GM18867 (cell line): ENCODE measurements around the gene DLL3.

Experiments
- ATAC-seq: cut with Tn5 transposase; IDR thresholded peaks from one replicate; pipeline ENCODE4 v1.9.1; 2021; ENCODE audit warnings: mild to moderate bottlenecking, moderate library complexity; ENCODE audit not compliant: unreplicated experiment

Gene DLL3

DNA sequence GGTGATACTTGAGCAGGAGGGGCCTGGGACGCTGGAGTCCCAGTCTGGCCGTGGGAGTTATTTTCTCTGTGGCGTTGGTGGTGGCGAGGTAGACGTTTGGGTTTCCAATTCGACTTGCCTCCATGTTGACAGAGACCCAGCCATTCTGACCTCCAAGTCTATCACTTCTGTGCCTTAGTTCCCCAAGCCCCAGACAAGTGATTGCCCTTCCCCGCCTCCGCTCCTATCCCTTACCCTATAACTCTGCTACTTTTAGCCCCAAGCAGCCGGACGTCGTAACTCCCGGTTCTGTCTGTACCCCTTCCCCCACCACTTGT is 17.6 kb upstream of the DLL3 start:
- no peak for ATAC-seq

DNA sequence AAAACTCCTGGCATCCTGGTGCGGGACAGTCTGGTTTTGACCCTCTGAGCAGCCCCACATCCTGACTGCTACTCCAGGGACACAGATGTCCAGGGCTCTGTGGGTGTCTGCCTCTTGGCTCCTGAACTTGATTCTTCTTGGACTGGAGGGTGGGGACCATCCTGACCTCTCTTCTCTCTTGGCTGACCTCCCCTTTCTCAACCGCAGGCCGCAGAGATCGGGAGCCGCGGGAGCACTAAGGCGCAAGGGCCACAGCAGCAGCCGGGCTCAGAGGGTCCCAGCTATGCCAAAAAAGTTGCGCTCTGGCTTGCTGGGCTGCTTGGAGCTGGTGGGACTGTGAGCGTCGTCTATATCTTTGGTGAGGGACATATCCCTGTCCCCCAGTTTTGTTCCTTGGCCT is 17.1 kb upstream of the DLL3 start:
- no peak for ATAC-seq

DNA sequence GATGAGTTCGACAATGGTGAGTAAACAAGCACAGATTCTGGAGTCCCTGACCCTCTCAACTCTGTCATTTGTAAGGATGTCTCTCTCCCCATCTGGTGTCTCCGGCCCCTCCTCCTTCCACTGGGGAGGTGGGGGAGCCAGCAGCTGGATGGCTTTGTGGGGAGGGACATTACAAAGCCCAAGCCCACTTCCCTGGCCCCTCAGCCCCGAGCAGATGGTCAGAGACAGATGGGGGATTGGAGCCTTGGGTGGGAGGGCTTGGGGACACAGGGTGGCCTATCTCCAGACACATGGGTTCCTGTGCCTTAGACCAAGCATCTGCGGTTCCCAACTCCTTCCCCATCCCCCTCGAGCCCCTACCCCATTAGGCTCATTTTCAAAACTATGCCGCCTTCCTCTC is 15.6 kb upstream of the DLL3 start:
- no peak for ATAC-seq

DNA sequence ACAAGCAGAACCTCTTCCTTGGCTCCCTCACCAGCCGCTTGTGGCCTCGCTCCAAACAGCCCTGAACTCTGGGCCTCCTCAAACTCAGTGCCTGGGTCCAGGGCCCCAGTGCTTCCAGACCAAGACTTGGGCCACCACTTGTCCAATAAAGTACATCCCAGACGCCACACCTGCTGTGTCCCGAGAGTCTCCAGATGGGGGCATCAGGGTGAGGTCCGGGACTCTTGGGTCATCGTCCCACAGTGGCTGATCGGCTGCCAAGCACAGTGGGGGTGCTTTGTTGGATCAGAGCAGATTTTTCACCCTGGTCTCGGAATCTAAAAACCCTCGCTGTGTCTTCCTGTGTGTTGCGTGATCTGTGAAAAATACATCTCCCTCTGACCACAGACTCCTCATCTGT is 9.0 kb upstream of the DLL3 start:
- no peak for ATAC-seq

DNA sequence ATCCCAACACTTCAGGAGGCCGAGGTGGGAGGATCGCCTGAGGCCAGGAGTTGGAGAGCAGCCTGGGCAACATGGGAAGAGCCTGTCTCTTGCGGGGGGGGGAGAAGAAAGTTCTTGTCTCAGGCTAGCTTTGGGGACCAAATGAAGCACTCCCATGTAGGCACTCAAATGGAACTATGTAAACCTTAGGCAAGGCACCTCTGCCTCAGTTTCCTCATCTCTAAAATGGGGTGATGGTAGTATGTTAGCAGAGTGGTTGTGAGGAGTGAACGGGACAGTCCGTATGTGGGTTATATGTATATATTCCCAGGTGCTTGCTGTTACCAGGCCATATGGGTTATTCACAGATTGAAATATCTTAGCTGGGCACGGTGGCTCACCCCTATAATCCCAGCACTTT is 6.5 kb upstream of the DLL3 start:
- ATAC-seq = no peak

DNA sequence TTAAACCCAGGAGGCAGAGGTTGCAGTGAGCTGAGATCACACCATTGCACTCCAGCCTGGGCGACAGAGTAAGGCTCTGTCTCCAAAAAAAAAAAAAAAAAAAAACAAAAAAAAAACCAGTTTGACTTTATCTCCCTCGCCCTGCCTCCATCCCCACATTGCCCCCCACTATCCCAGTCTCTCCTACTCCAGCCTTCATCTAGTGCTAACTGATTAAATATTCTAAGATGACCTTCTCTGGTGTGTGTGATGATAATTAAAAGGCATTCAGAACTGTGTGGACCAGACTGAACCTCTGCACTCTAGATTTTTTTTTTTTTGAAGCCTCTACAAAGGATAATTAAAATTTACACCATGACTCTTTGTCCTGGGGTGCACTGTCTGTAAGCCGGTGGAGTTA is 6.0 kb upstream of the DLL3 start:
- ATAC-seq = no peak

DNA sequence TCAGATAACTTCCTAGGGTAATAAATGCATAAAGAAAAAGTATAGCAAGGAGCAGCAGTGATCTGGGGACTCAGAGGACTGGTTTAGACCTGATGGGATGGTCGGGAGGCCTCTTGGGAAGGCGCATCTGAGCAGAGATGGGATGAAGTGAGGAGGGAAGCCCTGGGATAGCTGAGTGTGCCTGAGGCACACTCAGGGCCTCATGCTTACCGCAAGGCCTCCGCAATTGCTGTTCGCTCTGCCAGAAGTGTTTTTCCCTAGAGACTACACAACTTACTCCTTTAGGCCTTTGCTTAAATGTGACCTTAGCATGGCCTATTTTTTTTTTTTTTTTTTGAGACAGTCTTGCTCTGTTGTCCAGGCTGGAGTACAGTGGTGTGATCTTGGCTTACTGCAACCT is 4.1 kb upstream of the DLL3 start:
- ATAC-seq = no peak

DNA sequence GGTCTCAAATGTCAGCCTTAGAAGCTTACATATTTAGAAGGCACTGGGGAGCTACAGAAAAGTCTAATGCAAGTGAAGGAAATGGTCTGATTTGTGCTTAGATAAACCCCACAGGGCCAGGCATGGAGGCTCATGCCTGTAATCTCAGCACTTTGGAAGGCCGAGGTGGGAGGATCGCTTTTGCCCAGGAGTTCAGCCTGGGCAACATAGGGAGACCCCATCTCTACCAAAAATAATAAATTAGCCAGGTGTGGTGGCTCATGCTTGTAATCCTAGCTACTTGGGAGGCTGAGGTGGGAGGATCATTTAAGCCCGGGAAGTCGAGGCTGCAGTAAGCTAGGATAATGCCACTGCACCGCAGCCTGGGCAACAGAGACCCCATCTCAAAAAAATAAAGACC is 2.7 kb upstream of the DLL3 start:
- no peak for ATAC-seq

DNA sequence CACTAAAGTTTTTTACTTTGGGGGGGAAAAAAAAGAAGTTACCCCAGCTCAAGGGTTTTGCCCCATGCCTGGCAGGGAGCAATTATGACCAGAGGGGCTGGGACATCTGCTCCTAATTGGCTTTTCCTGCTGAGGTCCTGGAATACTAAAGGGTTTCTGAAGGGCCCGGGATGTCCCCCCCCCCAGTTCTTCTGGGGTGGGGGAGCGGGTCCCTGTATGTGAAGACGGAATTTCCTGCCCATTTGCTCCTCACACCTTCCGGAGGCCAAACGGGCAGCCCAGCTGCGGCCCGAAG is 1.1 kb upstream of the DLL3 start:
- ATAC-seq = no peak

DNA sequence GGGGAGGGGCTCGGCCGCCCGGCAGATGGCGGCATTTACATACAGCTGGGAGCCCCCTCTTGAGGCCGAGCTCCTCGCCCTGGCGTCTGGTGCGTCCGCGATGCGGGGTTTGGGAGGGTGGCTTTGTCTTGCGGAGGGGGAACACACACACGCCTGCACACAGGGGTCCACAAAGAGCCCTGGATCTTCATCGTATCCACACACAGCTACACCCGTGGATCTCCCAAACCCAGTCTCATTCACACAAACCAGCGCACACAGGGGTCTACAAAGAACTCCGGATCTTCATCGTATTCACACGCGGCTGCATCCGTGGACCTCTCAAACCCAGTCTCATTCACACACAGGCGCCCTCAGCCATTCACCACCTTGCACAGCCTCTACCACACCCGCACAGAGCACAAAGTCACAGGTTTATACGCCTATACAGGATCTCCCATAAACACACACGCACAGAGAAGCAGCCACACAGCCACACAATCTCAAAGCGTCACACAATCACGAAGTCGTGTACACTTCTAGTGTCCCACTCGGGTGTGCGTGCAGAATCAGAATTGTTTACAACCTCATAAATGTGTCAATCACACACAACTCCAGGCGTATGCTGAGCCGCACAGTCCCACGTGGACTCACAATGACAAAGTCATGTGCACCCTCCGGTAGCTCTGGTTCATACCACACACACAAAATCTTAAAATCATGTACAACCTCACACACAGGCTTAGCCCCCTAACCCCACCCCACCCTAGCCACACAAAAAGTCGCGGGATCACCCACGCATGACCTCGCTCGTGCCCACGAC is 550 bp upstream of the DLL3 start:
- ATAC-seq = no peak

DNA sequence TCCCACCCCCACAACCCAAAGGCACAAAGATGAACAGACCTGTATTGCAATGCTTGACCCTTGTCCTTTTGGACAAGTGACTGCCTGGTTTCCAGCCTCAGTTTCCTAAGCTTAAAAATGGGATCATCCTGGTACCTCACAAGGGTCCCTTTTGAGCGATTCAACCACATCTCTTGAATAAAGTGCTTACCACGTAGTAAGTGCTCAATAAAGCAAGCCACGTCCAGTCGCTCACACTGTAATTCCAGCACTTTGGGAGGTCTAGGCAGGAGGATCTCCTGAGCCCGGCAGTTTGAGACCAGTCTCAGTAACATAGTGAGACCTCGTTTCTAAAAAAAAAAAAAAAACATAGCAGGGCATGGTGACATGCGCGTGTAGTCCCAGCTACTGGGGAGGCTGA is 1.2 kb downstream of the DLL3 start:
- ATAC-seq = no peak

DNA sequence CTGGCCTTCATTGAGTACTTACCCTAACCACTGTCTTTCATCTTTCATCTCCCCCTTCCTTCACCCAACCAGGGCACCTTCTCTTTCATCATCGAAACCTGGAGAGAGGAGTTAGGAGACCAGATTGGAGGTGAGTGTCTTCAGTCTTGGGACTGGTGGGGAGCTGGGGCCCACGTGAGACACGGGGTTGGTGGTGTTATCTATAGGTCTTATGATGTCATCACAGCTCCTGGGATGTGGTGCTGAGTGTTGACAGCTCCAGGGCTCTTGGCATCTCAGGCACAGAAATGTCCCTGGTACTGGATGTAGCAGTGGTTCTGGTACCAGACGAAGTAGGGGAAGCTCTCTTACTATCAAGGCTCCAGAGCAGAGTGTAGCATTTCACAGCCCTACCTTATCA is 1.8 kb downstream of the DLL3 start:
- no peak for ATAC-seq

DNA sequence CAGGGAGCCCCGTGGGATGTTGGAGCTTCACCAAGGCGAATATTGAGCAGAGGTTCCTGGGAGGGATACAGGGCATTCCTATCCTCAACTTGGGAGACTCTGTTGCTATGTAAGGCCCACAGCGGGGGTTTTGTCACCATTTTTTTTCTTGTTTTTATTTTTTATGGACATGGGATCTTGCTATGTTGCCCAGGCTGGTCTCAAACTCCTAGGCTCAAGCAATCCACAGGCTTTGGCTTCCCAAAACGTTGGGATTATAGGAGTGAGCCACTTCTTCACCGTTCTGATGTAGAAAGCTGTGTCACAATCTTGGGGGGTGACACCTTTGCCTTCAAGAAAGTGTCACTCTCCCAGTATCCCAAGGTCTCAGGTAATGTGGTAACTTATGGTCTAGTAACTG is 2.6 kb downstream of the DLL3 start:
- no peak for ATAC-seq

DNA sequence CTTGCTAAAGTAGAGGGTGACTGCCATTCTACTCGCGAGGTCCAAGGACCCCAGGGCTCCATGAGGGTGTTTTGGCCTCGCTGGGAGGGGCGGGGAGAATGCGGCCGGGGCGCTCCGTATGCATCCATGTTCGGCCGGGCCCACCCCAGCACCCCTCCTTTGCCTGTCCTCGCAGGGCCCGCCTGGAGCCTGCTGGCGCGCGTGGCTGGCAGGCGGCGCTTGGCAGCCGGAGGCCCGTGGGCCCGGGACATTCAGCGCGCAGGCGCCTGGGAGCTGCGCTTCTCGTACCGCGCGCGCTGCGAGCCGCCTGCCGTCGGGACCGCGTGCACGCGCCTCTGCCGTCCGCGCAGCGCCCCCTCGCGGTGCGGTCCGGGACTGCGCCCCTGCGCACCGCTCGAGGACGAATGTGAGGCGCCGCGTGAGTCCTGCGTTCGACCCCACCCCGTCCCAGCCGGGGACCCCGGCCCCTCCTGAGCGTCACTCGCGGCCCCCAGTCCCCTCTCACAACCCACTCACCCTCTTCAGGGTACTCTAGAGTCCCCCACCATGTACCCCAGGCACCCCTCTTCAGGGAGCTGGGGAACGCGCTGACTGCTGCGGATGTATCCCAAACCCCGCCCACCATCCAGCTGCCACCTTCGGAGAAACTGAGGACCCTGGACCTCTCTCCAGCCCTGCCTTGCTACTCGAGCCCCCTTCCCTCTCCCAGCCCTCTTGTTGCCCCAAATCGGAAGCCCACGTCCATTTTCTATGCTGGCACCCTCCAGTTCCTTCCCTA is 4.1 kb downstream of the DLL3 start:
- ATAC-seq = no peak

DNA sequence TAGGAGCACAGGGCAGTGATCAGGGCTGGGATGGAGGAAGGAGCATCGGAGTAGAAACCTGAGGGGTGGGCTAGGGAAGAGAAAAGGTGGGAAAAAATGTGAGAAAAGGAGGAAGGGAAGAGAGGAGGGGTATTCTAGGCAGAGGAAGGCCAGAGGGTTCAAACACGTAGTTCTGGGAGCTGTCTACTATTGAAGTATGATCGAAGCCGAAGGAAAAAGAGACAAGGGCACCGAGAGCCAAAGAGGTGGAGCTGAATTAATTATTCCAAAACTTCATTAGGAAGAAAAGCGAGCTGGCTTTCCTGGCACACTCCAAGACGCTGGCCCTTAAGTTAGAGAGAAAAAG is 7.8 kb downstream of the DLL3 start:
- ATAC-seq = no peak

DNA sequence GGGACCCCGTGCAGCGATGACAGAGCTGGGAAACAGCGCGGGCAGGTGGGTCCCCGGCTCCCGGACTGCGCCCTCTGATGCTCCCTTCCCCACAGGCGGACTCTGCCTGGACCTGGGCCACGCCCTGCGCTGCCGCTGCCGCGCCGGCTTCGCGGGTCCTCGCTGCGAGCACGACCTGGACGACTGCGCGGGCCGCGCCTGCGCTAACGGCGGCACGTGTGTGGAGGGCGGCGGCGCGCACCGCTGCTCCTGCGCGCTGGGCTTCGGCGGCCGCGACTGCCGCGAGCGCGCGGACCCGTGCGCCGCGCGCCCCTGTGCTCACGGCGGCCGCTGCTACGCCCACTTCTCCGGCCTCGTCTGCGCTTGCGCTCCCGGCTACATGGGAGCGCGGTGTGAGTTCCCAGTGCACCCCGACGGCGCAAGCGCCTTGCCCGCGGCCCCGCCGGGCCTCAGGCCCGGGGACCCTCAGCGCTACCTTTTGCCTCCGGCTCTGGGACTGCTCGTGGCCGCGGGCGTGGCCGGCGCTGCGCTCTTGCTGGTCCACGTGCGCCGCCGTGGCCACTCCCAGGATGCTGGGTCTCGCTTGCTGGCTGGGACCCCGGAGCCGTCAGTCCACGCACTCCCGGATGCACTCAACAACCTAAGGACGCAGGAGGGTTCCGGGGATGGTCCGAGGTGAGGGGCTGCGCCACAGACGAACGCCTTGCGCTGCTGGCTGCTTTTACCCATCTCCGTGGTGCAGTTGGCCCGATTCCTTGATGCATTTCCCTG is 8.4 kb downstream of the DLL3 start:
- ATAC-seq = no peak

DNA sequence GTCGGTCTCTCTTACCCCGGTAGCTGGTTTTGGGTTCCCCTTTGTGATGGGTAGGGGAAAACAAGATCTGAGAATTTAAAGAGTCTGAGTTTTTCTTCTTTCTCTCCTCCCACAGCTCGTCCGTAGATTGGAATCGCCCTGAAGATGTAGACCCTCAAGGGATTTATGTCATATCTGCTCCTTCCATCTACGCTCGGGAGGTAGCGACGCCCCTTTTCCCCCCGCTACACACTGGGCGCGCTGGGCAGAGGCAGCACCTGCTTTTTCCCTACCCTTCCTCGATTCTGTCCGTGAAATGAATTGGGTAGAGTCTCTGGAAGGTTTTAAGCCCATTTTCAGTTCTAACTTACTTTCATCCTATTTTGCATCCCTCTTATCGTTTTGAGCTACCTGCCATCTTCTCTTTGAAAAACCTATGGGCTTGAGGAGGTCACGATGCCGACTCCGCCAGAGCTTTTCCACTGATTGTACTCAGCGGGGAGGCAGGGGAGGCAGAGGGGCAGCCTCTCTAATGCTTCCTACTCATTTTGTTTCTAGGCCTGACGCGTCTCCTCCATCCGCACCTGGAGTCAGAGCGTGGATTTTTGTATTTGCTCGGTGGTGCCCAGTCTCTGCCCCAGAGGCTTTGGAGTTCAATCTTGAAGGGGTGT is 9.1 kb downstream of the DLL3 start:
- no peak for ATAC-seq

DNA sequence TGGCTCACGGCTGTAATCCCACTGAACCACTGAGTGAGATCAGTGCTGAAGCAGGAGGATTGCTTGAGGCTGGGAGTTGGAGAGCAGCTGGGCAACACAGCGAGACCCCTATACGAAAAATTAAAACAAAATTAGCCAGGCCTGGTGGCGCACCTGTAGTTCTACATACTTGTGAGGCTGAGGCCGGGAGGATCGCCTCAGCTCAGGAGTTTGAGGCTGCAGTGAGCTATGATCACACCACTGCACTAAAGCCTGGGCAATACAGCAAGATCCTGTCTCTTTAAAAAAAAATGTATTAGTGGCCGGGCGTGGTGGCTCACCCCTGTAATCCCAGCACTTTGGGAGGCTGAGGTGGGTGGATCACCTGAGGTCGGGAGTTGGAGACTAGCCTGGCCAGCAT is 9.9 kb downstream of the DLL3 start:
- no peak for ATAC-seq

DNA sequence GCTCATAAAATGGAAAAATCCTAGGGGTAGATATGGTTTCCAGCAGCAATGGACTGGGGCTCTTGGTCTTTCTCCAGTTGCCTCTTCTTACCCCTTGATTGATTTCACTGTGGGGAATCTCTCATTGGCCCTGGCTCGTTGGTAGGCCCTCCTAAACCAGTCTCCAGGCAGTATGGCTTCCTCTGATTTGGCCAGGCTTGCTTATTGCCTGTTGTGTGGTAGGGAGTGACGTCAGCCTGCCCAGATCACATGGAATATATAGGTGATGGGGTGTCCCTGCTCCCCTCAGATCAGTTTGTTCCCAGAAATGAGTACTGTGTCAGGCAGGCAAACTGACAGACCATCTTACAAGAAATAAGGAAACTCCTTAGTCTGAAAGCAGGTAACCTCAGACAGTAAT is 10.5 kb downstream of the DLL3 start:
- ATAC-seq = no peak

DNA sequence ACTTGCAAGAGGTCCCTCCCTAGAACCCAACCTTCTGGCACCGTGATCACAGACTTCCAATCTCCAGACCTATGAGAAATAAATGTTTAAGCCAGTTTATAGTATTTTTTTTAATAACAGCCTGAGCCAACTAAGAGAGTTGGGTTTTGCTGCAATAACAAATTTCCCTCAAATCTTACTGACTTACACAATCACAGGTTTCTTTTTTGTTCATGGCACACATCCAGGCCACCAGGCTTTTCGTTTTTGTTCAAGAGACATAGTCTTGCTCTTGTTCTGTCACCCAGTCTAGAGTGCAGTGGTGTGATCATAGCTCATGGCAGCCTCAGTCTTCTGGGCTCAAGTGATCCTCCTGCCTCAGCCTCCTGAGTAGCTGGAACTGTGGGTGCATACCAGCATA is 14.2 kb downstream of the DLL3 start:
- no peak for ATAC-seq

DNA sequence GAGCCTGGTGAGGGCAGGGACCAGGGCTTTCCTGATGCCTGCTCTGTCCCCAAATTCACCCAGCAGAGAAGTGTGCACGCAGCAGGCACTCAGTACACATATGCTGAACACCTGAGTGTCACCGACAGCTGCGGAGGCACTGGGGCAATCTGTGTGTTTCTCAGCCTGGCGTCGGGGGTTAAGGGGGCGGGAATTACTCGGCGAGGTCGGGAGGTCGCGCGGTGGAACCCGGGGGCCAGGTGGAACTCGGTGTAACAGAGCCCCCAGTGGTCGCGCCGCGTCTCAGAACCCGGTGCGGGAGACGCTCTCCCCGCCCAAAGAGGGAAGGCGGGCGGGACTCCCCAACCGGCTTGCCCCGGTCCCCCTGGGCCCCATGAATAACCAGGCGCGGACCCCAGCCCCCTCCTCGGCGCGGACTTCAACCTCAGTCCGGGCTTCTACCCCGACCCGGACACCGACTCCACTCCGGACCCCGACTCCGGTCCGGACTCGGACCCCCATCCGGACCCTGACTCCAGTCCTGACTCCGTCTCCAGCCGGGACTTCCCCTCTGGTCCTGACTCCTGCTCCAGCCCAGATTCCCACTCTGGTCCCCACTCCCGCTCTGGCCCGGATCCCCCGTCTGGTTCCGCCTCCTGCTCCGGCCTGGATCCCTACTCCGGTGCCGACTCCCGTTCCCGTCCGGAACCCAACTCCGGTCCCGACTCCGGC is 16.2 kb downstream of the DLL3 start, which contains the start of gene SELENOV:
Gene SELENOV (plus strand): TSS at position 300 of the 711 bp plus-strand sequence. CDS start 74 bp downstream, at position 374.
- no peak for ATAC-seq
